Measurements from ENCODE around the gene CCL20. TPM values are rescaled to one million over a fixed set of nuclear protein-coding genes. Genes with fewer than 3 reads are reported as not detected.

Gene CCL20
- total RNA-seq, 1 experiment from 2014 or later = not detected

- TF ChIP-seq EZH2 (IDR thresholded peaks at IDR 0.05; ENCODE audit: borderline replicate concordance, low read depth, low read length, poor library complexity, severe bottlenecking) (no peak), CTCF (conservative IDR thresholded peaks at IDR 0.05; ENCODE audit: low read depth, low read length) (no peak)
- ChIA-PET CTCF (no interaction called here), POLR2A (ENCODE audit: low non-redundant PET) (no interaction called here)
- peaks cover 24% of the 10 kb centered on the region for H3K4me1 ChIP-seq (ENCODE audit: insufficient read depth, low read length, poor library complexity, severe bottlenecking)
- no peaks in the 10 kb centered on the region for H3K9me3 ChIP-seq (ENCODE audit: low read depth, low read length, poor library complexity, severe bottlenecking)
- no peak overlapping the region for H3K4me3 ChIP-seq (ENCODE audit: low read depth, low read length, poor library complexity, severe bottlenecking)
- no TSS peak for BruUV-seq (replicated peaks)
- intact Hi-C loops (cut with micrococcal nuclease; ENCODE audit: unreplicated experiment) = no loop called here
- no peaks in the 10 kb centered on the region for H3K27me3 ChIP-seq (replicated peaks; ENCODE audit: insufficient read depth, low read depth, low read length, poor library complexity)
- H3K27ac ChIP-seq (ENCODE audit: low read depth, low read length, poor library complexity, severe bottlenecking) = no peak overlapping the region
- H3K36me3 ChIP-seq (ENCODE audit: insufficient read depth, low read length, poor library complexity, severe bottlenecking) = no peaks in the 10 kb centered on the region
- DNase-seq (ENCODE audit: low spot score) = no peak
Observed at GRCh38 chr2:227816507-227817294, 3.1 kb downstream of the CCL20 start.

GRCh38 chr2:227817336-227817735, 3.7 kb downstream of the CCL20 start:
- H3K4me1 ChIP-seq (ENCODE audit: insufficient read depth, low read length, poor library complexity, severe bottlenecking) = peaks cover 24% of the 10 kb centered on the region
- H3K27ac ChIP-seq (ENCODE audit: low read depth, low read length, poor library complexity, severe bottlenecking) = peak overlapping the region; percentile 67
- ChIA-PET CTCF (no interaction called here), POLR2A (ENCODE audit: low non-redundant PET) (no interaction called here)
- no peaks in the 10 kb centered on the region for H3K27me3 ChIP-seq (replicated peaks; ENCODE audit: insufficient read depth, low read depth, low read length, poor library complexity)
- DNase-seq (ENCODE audit: low spot score) = no peak
- intact Hi-C loops (cut with micrococcal nuclease; ENCODE audit: unreplicated experiment) = no loop called here
- H3K9me3 ChIP-seq (ENCODE audit: low read depth, low read length, poor library complexity, severe bottlenecking) = no peaks in the 10 kb centered on the region
- no TSS peak for BruUV-seq (replicated peaks)
- no peak overlapping the region for H3K4me3 ChIP-seq (ENCODE audit: low read depth, low read length, poor library complexity, severe bottlenecking)
- H3K36me3 ChIP-seq (ENCODE audit: insufficient read depth, low read length, poor library complexity, severe bottlenecking) = no peaks in the 10 kb centered on the region
- TF ChIP-seq CTCF (conservative IDR thresholded peaks at IDR 0.05; ENCODE audit: low read depth, low read length) = no peak
- TF ChIP-seq EZH2 (IDR thresholded peaks at IDR 0.05; ENCODE audit: borderline replicate concordance, low read depth, low read length, poor library complexity, severe bottlenecking) = no peak

- H3K4me3 ChIP-seq (ENCODE audit: low read depth, low read length, poor library complexity, severe bottlenecking) = no peak overlapping the region
- POLR2A ChIA-PET (ENCODE audit: low non-redundant PET) = no interaction called here
- TF ChIP-seq CTCF (conservative IDR thresholded peaks at IDR 0.05; ENCODE audit: low read depth, low read length) = no peak
- no peak for TF ChIP-seq EZH2 (IDR thresholded peaks at IDR 0.05; ENCODE audit: borderline replicate concordance, low read depth, low read length, poor library complexity, severe bottlenecking)
- CTCF ChIA-PET = no interaction called here
- no peaks in the 10 kb centered on the region for H3K36me3 ChIP-seq (ENCODE audit: insufficient read depth, low read length, poor library complexity, severe bottlenecking)
- H3K27ac ChIP-seq (ENCODE audit: low read depth, low read length, poor library complexity, severe bottlenecking) = peak overlapping the region; percentile 67
- intact Hi-C loops (cut with micrococcal nuclease; ENCODE audit: unreplicated experiment) = no loop called here
- no peaks in the 10 kb centered on the region for H3K27me3 ChIP-seq (replicated peaks; ENCODE audit: insufficient read depth, low read depth, low read length, poor library complexity)
- DNase-seq (ENCODE audit: low spot score) = peak; percentile 96
- H3K4me1 ChIP-seq (ENCODE audit: insufficient read depth, low read length, poor library complexity, severe bottlenecking) = peaks cover 24% of the 10 kb centered on the region
- BruUV-seq (replicated peaks) = no TSS peak
- H3K9me3 ChIP-seq (ENCODE audit: low read depth, low read length, poor library complexity, severe bottlenecking) = no peaks in the 10 kb centered on the region
Observed at GRCh38 chr2:227817850-227818674, 4.4 kb downstream of the CCL20 start.

Measured in A673 (cell line).